GM12873 (cell line): ENCODE measurements around the gene DAGLB.

ENCODE experiments used
- CTCF ChIP-seq: IDR thresholded peaks from 2 replicates; pipeline ENCODE4 v1.5.1; 2012; ENCODE audit warnings: low read depth, mild to moderate bottlenecking, moderate library complexity, low read length, control low read depth; ENCODE audit not compliant: insufficient read depth; ENCODE audit errors: missing control alignments

The DAGLB gene

GRCh38 chr7:6407434-6407833, 40.3 kb downstream of the DAGLB start:
- no peak for TF ChIP-seq CTCF

GRCh38 chr7:6406121-6406520, 41.6 kb downstream of the DAGLB start:
- TF ChIP-seq CTCF: no peak

- TF ChIP-seq CTCF: no peak
Observed at GRCh38 chr7:6403907-6404306, 43.8 kb downstream of the DAGLB start.

GRCh38 chr7:6402741-6403140, 45.0 kb downstream of the DAGLB start:
- TF ChIP-seq CTCF: no peak

- no peak for TF ChIP-seq CTCF
Observed at GRCh38 chr7:6402041-6402440, 45.7 kb downstream of the DAGLB start.

- TF ChIP-seq CTCF: no peak
Observed at GRCh38 chr7:6401536-6401935, 46.2 kb downstream of the DAGLB start.

- no peak for TF ChIP-seq CTCF
Observed at GRCh38 chr7:6399351-6399750, 48.4 kb downstream of the DAGLB start.

GRCh38 chr7:6398943-6399342, 48.8 kb downstream of the DAGLB start:
- no peak for TF ChIP-seq CTCF
